Nephron (organoid): ENCODE results near the gene C6orf47.
A peak's percentile ranks its signal among the peaks of the same experiment; 100 is the strongest.

ENCODE experiments used
- H3K27ac Mint-ChIP-seq, 3 experiments: 2 replicates each; pipeline ENCODE4 v1.8.0; 2020; ENCODE audit warnings: mixed read lengths in 3 of 3, mild to moderate bottlenecking in 2 of 3, moderate library complexity in 1 of 3
- H3K27me3 Mint-ChIP-seq: 2 replicates; pipeline ENCODE4 v1.8.0; 2021; ENCODE audit warnings: low read depth, mild to moderate bottlenecking, moderate library complexity, mixed read lengths
- H3K36me3 Mint-ChIP-seq: 2 replicates; pipeline ENCODE4 v1.8.0; 2020; ENCODE audit warnings: low read depth, mixed read lengths
- H3K4me1 Mint-ChIP-seq: 2 replicates; pipeline ENCODE4 v1.8.0; 2020; ENCODE audit warnings: mixed read lengths
- H3K4me3 Mint-ChIP-seq, 3 experiments: 2 replicates each; pipeline ENCODE4 v1.8.0; 2020; ENCODE audit warnings: mild to moderate bottlenecking in 3 of 3, mixed read lengths in 3 of 3, moderate library complexity in 2 of 3
- H3K9me3 Mint-ChIP-seq: 2 replicates; pipeline ENCODE4 v1.8.0; 2020; ENCODE audit warnings: mixed read lengths
- CTCF ChIP-seq, 3 experiments: fragments of 200-600 bp; sonication (generic); IDR thresholded peaks; one replicate each; pipeline ENCODE4 v1.5.0; 2021; ENCODE audit warnings: antibody characterized with exemption in 3 of 3; ENCODE audit not compliant: unreplicated experiment in 3 of 3

The C6orf47 gene

GRCh38 chr6:31690231-31691077 lies 29.9 kb upstream of the C6orf47 start:
- Mint-ChIP-seq H3K27me3 (no peaks in the 10 kb centered on the region), H3K36me3 (peaks cover 69% of the 10 kb centered on the region), H3K4me3 (no peak overlapping the region), H3K9me3 (no peaks in the 10 kb centered on the region), H3K27ac (peak overlapping the region in 1 of 3 experiments; percentile 62), H3K4me1 (peaks cover 8% of the 10 kb centered on the region)
- TF ChIP-seq CTCF (IDR thresholded peaks at IDR 0.05; ENCODE audit: unreplicated experiment in 3 of 3): no peak

GRCh38 chr6:31689249-31690110 lies 28.9 kb upstream of the C6orf47 start:
- H3K4me3 Mint-ChIP-seq: no peak overlapping the region
- H3K4me1 Mint-ChIP-seq: peaks cover 8% of the 10 kb centered on the region
- peaks cover 66% of the 10 kb centered on the region for H3K36me3 Mint-ChIP-seq
- H3K27me3 Mint-ChIP-seq: no peaks in the 10 kb centered on the region
- no peak overlapping the region for H3K27ac Mint-ChIP-seq
- H3K9me3 Mint-ChIP-seq: no peaks in the 10 kb centered on the region
- peak in 2 of 3 experiments; percentile 13 to 30 for TF ChIP-seq CTCF (IDR thresholded peaks at IDR 0.05; ENCODE audit: unreplicated experiment in 3 of 3)

- H3K4me3 Mint-ChIP-seq: no peak overlapping the region
- no peak for TF ChIP-seq CTCF (IDR thresholded peaks at IDR 0.05; ENCODE audit: unreplicated experiment in 3 of 3)
These were observed 27.5 kb upstream of the C6orf47 start for GRCh38 chr6:31687860-31688693.

GRCh38 chr6:31687321-31687720 lies 26.7 kb upstream of the C6orf47 start:
- H3K27ac Mint-ChIP-seq: peak overlapping the region in 1 of 3 experiments; percentile 37
- TF ChIP-seq CTCF (IDR thresholded peaks at IDR 0.05; ENCODE audit: unreplicated experiment in 3 of 3): no peak
- H3K4me3 Mint-ChIP-seq: no peak overlapping the region
- H3K4me1 Mint-ChIP-seq: peaks cover 18% of the 10 kb centered on the region
- H3K9me3 Mint-ChIP-seq: no peaks in the 10 kb centered on the region
- H3K36me3 Mint-ChIP-seq: peaks cover 52% of the 10 kb centered on the region
- no peaks in the 10 kb centered on the region for H3K27me3 Mint-ChIP-seq

More at GRCh38 chr6:31687860-31688693, 27.5 kb upstream of the C6orf47 start:
- H3K27me3 Mint-ChIP-seq: no peaks in the 10 kb centered on the region
- H3K9me3 Mint-ChIP-seq: no peaks in the 10 kb centered on the region
- no peak overlapping the region for H3K27ac Mint-ChIP-seq
- H3K36me3 Mint-ChIP-seq: peaks cover 59% of the 10 kb centered on the region
- peaks cover 17% of the 10 kb centered on the region for H3K4me1 Mint-ChIP-seq

GRCh38 chr6:31686483-31686882 lies 25.9 kb upstream of the C6orf47 start:
- no peaks in the 10 kb centered on the region for H3K27me3 Mint-ChIP-seq
- H3K36me3 Mint-ChIP-seq: peaks cover 46% of the 10 kb centered on the region
- no peak for TF ChIP-seq CTCF (IDR thresholded peaks at IDR 0.05; ENCODE audit: unreplicated experiment in 3 of 3)
- H3K4me3 Mint-ChIP-seq: no peak overlapping the region
- peaks cover 21% of the 10 kb centered on the region for H3K4me1 Mint-ChIP-seq
- H3K9me3 Mint-ChIP-seq: no peaks in the 10 kb centered on the region
- H3K27ac Mint-ChIP-seq: no peak overlapping the region
